IMR-90 (cell line): Measurements from ENCODE around the gene GNG7. TPM values are rescaled to one million over a fixed set of nuclear protein-coding genes. Genes with fewer than 3 reads are reported as not detected.

Source experiments
- ATAC-seq: fragments of 200-7000 bp; cut with Tn5 transposase; 2 replicates; pipeline ENCODE4 v1.9.1; 2020; ENCODE audit warnings: low read depth, mild to moderate bottlenecking, moderate library complexity
- BruUV-seq: library from RNA; stranded (reverse); fragments of 400-500 nt; replicated peaks from 2 replicates; lab custom pipeline; 2021; lab: Mats Ljungman, UMichigan
- CTCF ChIA-PET: fragments of 300-600 bp; formaldehyde crosslinking; extraction: SDS; loops from one replicate; lab custom pipeline; 2021; ENCODE audit warnings: antibody characterized with exemption; lab: Yijun Ruan, JAX
- POLR2A ChIA-PET: fragments of 300-600 bp; sonication (Branson Sonifier 250); formaldehyde crosslinking; loops from one replicate; lab custom pipeline; 2022; ENCODE audit warnings: antibody characterized with exemption; ENCODE audit not compliant: unreplicated experiment; lab: Charles Lee
- DNase-seq: peaks from one replicate; pipeline ENCODE4 v3.0.0; 2013
- H2AFZ ChIP-seq: replicated peaks from 2 replicates; pipeline ENCODE3; 2013; ENCODE audit warnings: low read length, mild to moderate bottlenecking; ENCODE audit not compliant: poor library complexity
- H2AK5ac ChIP-seq: 2 replicates; pipeline ENCODE4 v1.6.1; 2013; ENCODE audit warnings: low read depth, low read length, inconsistent platforms
- H2AK9ac ChIP-seq: replicated peaks from 2 replicates; pipeline ENCODE3; 2013; ENCODE audit warnings: mild to moderate bottlenecking, low read depth, low read length, moderate library complexity; ENCODE audit not compliant: poor library complexity
- H2BK120ac ChIP-seq: 2 replicates; pipeline ENCODE4 v1.6.1; 2013; ENCODE audit warnings: low read depth, low read length, inconsistent platforms
- H2BK15ac ChIP-seq: 3 replicates; pipeline ENCODE4 v1.6.1; 2013; ENCODE audit warnings: low read depth, low read length, inconsistent platforms
- H2BK20ac ChIP-seq: 2 replicates; pipeline ENCODE4 v1.6.1; 2013; ENCODE audit warnings: low read depth, mild to moderate bottlenecking, inconsistent platforms, low read length, moderate library complexity
- H2BK5ac ChIP-seq: 2 replicates; pipeline ENCODE4 v1.6.1; 2013; ENCODE audit warnings: mild to moderate bottlenecking, low read depth, low read length, inconsistent platforms; ENCODE audit not compliant: poor library complexity, severe bottlenecking
- H3K14ac ChIP-seq: replicated peaks from 2 replicates; pipeline ENCODE4 v1.6.1; 2013; ENCODE audit warnings: low read depth, low read length, inconsistent platforms
- H3K18ac ChIP-seq: 2 replicates; pipeline ENCODE4 v1.6.1; 2013; ENCODE audit warnings: low read depth, low read length, control low read depth
- H3K23ac ChIP-seq: 2 replicates; pipeline ENCODE4 v1.6.1; 2013; ENCODE audit warnings: low read depth, low read length, inconsistent platforms
- H3K27ac ChIP-seq: 2 replicates; pipeline ENCODE4 v1.5.1; 2013; ENCODE audit warnings: mild to moderate bottlenecking, control low read depth, low read length; ENCODE audit not compliant: insufficient read depth
- H3K27me3 ChIP-seq: 2 replicates; pipeline ENCODE4 v1.6.1; 2013; ENCODE audit warnings: low read length; ENCODE audit not compliant: control insufficient read depth, insufficient read depth
- H3K36me3 ChIP-seq: 2 replicates; pipeline ENCODE4 v1.6.1; 2013; ENCODE audit warnings: low read length, mixed read lengths; ENCODE audit not compliant: control insufficient read depth, insufficient read depth
- H3K4ac ChIP-seq: 2 replicates; pipeline ENCODE4 v1.6.1; 2013; ENCODE audit warnings: low read depth, low read length, inconsistent platforms
- H3K4me1 ChIP-seq: 2 replicates; pipeline ENCODE4 v1.6.1; 2013; ENCODE audit warnings: low read length, mixed read lengths; ENCODE audit not compliant: control insufficient read depth, insufficient read depth
- H3K4me2 ChIP-seq: 2 replicates; pipeline ENCODE4 v1.6.1; 2013; ENCODE audit warnings: low read depth, mild to moderate bottlenecking, control low read depth, low read length, moderate library complexity
- H3K4me3 ChIP-seq: 2 replicates; pipeline ENCODE4 v1.5.1; 2013; ENCODE audit warnings: low read depth, mild to moderate bottlenecking, control low read depth, low read length, moderate library complexity; ENCODE audit not compliant: insufficient read depth
- H3K56ac ChIP-seq: 2 replicates; pipeline ENCODE4 v1.6.1; 2013; ENCODE audit warnings: low read length, inconsistent platforms; ENCODE audit not compliant: insufficient read depth; ENCODE audit errors: extremely low read depth
- H3K79me1 ChIP-seq, 2 experiments: 2 replicates each; pipeline ENCODE4 v1.6.1; 2013; ENCODE audit warnings: low read length in 2 of 2, inconsistent platforms in 1 of 2, low read depth in 1 of 2
- H3K9ac ChIP-seq: 2 replicates; pipeline ENCODE4 v1.6.1; 2013; ENCODE audit warnings: low read depth, low read length, control low read depth
- H3K9me1 ChIP-seq: 2 replicates; pipeline ENCODE4 v1.6.1; 2013; ENCODE audit warnings: low read length, inconsistent platforms; ENCODE audit not compliant: insufficient read depth
- H3K9me3 ChIP-seq: 2 replicates; pipeline ENCODE4 v1.6.1; 2013; ENCODE audit warnings: low read length; ENCODE audit not compliant: control insufficient read depth, insufficient read depth
- H4K20me1 ChIP-seq: 2 replicates; pipeline ENCODE4 v1.6.1; 2013; ENCODE audit warnings: low read length, inconsistent platforms; ENCODE audit not compliant: insufficient read depth
- H4K5ac ChIP-seq: 2 replicates; pipeline ENCODE4 v1.6.1; 2013; ENCODE audit warnings: mild to moderate bottlenecking, low read depth, low read length, control low read depth
- H4K8ac ChIP-seq, 2 experiments: 2 replicates each; pipeline ENCODE4 v1.6.1; 2013; ENCODE audit warnings: low read depth in 2 of 2, low read length in 2 of 2, control low read depth in 1 of 2, inconsistent platforms in 1 of 2
- H4K91ac ChIP-seq: 2 replicates; pipeline ENCODE4 v1.6.1; 2013; ENCODE audit warnings: low read depth, low read length, inconsistent platforms; ENCODE audit not compliant: insufficient read depth
- BHLHE40 ChIP-seq: fragments of 150-350 bp; IDR thresholded peaks from 2 replicates; pipeline ENCODE4 v1.6.1; 2016; ENCODE audit warnings: mild to moderate bottlenecking, low read depth, low read length
- CEBPB ChIP-seq: IDR thresholded peaks from 2 replicates; pipeline ENCODE4 v1.6.1; 2012; ENCODE audit warnings: low read depth, low read length, improper control_type of control experiment
- CHD1 ChIP-seq: IDR thresholded peaks from 2 replicates; pipeline ENCODE4 v1.6.1; 2012; ENCODE audit warnings: low read depth, low read length, improper control_type of control experiment
- CTCF ChIP-seq: conservative IDR thresholded peaks from 2 replicates; pipeline ENCODE4 v1.5.1; 2012; ENCODE audit warnings: mild to moderate bottlenecking, low read depth, low read length, improper control_type of control experiment
- FOS ChIP-seq: fragments of 150-350 bp; IDR thresholded peaks from 2 replicates; pipeline ENCODE4 v1.6.1; 2016; ENCODE audit warnings: low read depth, low read length
- MAFK ChIP-seq: IDR thresholded peaks from 2 replicates; pipeline ENCODE4 v1.6.1; 2012; ENCODE audit warnings: low read depth, low read length, improper control_type of control experiment
- MAZ ChIP-seq: IDR thresholded peaks from 2 replicates; pipeline ENCODE4 v1.6.1; 2012; ENCODE audit warnings: low read depth, mild to moderate bottlenecking, low read length, improper control_type of control experiment, moderate library complexity, borderline replicate concordance
- MXI1 ChIP-seq: IDR thresholded peaks from 2 replicates; pipeline ENCODE4 v1.6.1; 2012; ENCODE audit warnings: low read depth, mild to moderate bottlenecking, low read length, moderate library complexity, borderline replicate concordance
- NFE2L2 ChIP-seq: fragments of 150-350 bp; IDR thresholded peaks from 2 replicates; pipeline ENCODE4 v1.6.1; 2016; ENCODE audit warnings: low read depth, mild to moderate bottlenecking, low read length
- POLR2A ChIP-seq: IDR thresholded peaks from 2 replicates; pipeline ENCODE4 v1.6.1; 2012; ENCODE audit warnings: mild to moderate bottlenecking, low read depth, low read length
- RAD21 ChIP-seq: IDR thresholded peaks from 2 replicates; pipeline ENCODE4 v1.6.1; 2012; ENCODE audit warnings: low read length, improper control_type of control experiment
- RCOR1 ChIP-seq: IDR thresholded peaks from 2 replicates; pipeline ENCODE4 v1.6.1; 2012; ENCODE audit warnings: mild to moderate bottlenecking, low read length, improper control_type of control experiment; ENCODE audit not compliant: insufficient replicate concordance
- RFX5 ChIP-seq: IDR thresholded peaks from 2 replicates; pipeline ENCODE4 v1.8.0; 2012; ENCODE audit warnings: low read depth, mild to moderate bottlenecking, low read length, moderate library complexity
- SMC3 ChIP-seq: fragments of 150-350 bp; IDR thresholded peaks from 2 replicates; pipeline ENCODE4 v1.6.1; 2016; ENCODE audit warnings: low read depth, mild to moderate bottlenecking, antibody characterized with exemption, low read length, moderate library complexity
- USF2 ChIP-seq: fragments of 150-350 bp; IDR thresholded peaks from 2 replicates; pipeline ENCODE4 v1.6.1; 2017; ENCODE audit warnings: mild to moderate bottlenecking, antibody characterized with exemption, low read length, low read depth
- WGBS, 2 experiments: methylation state at CpG; one replicate each; pipeline versions ENCODE4 v1.1.5 to v1.1.7; 2013; ENCODE audit warnings: missing lambda C conversion rate in 2 of 2; ENCODE audit not compliant: insufficient read length in 1 of 2; ENCODE audit errors: extremely low coverage in 2 of 2; 5-methylcytosine and 5-hydroxymethylcytosine counted together
- dilution Hi-C: fragments of 300-500 bp; cut with HindIII; formaldehyde crosslinking; loops from one replicate; pipeline ENCODE4 v1.14.3; 2018; ENCODE audit warnings: low sequenced_read_pairs; ENCODE audit not compliant: unreplicated experiment
- in situ Hi-C: fragments of 300-500 bp; cut with MboI; formaldehyde crosslinking; loops from 3 replicates; pipeline ENCODE4 v1.14.3; 2019; ENCODE audit warnings: low sequenced_read_pairs, inconsistent platforms, mixed read lengths
- intact Hi-C: fragments of 100-400 bp; cut with micrococcal nuclease; formaldehyde crosslinking; loops from 2 replicates; pipeline ENCODE4 v1.10.0; 2022
- polyA plus RNA-seq, 3 experiments: library from polyadenylated mRNA; depleted of rRNA; stranded (reverse); fragments of >200 nt; gene quantifications; 2 replicates each; pipeline ENCODE4 v1.2.3, GENCODE V29; 2012; ENCODE audit warnings: low replicate concordance in 1 of 3
- total RNA-seq: library from RNA; depleted of rRNA; stranded (reverse); fragments of >200 nt; gene quantifications from 2 replicates; pipeline ENCODE4 v1.2.3, GENCODE V29; 2012
- TF ChIP-seq, protein P1 (sequence below): fragments of 150-350 bp; IDR thresholded peaks from 2 replicates; pipeline ENCODE4 v1.6.1; 2016; ENCODE audit warnings: low read depth, mild to moderate bottlenecking, low read length, moderate library complexity, borderline replicate concordance

Gene GNG7
- total and polyA plus RNA-seq, 2 of the 4 experiments (the other 2 are of a cell fraction) = under 0.01 to 0.21 TPM

DNA sequence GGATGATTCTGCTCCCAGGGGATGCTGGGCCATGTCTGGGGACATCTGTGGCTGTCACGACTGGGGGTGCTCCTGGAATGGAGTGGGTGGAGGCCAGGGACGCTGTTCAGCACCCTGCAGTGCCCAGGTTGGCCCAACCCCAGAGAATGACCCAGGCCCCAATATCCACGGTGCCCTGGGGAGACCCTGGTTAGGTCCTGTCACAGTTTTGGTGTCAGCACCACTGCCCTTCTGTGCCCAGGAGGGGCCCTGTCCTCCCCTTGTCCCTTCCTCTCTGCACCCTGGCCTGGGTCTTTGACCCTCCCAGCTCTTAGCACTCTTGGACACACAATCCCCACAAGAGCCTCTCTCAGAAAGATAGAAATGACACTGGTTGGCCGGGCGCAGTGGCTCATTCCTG, 141.3 kb downstream of the GNG7 start:
- H3K4ac ChIP-seq = no peak overlapping the region
- no peak overlapping the region for H3K4me3 ChIP-seq
- H3K18ac ChIP-seq = no peak overlapping the region
- no peak overlapping the region for H2BK20ac ChIP-seq
- H3K9me1 ChIP-seq = peaks cover 4% of the 10 kb centered on the region
- H3K36me3 ChIP-seq = no peaks in the 10 kb centered on the region
- no peak for ATAC-seq
- H3K9me3 ChIP-seq = no peaks in the 10 kb centered on the region
- in situ Hi-C loops (no loop called here), intact Hi-C loops (no loop called here), dilution Hi-C loops (no loop called here)
- H3K56ac ChIP-seq = no peak overlapping the region
- H2BK120ac ChIP-seq = no peak overlapping the region
- H3K79me1 ChIP-seq = no peaks in the 10 kb centered on the region
- no peak overlapping the region for H4K91ac ChIP-seq
- no peaks in the 10 kb centered on the region for H3K4me1 ChIP-seq
- H3K9ac ChIP-seq = no peak overlapping the region
- no peak overlapping the region for H2BK15ac ChIP-seq
- no peak for DNase-seq
- H2AFZ ChIP-seq = no peak overlapping the region
- H3K14ac ChIP-seq = no peak overlapping the region
- H2BK5ac ChIP-seq = no peak overlapping the region
- H3K4me2 ChIP-seq = no peak overlapping the region
- H4K8ac ChIP-seq = no peak overlapping the region
- no peak overlapping the region for H3K27ac ChIP-seq
- TF ChIP-seq RCOR1 (no peak), NFE2L2 (no peak), BHLHE40 (no peak), FOS (no peak), CTCF (no peak), RFX5 (no peak), RAD21 (no peak), MXI1 (no peak), MAZ (no peak), USF2 (no peak), CEBPB (no peak), POLR2A (no peak), CHD1 (no peak), MAFK (no peak), SMC3 (no peak)
- TF ChIP-seq, protein P1, sequence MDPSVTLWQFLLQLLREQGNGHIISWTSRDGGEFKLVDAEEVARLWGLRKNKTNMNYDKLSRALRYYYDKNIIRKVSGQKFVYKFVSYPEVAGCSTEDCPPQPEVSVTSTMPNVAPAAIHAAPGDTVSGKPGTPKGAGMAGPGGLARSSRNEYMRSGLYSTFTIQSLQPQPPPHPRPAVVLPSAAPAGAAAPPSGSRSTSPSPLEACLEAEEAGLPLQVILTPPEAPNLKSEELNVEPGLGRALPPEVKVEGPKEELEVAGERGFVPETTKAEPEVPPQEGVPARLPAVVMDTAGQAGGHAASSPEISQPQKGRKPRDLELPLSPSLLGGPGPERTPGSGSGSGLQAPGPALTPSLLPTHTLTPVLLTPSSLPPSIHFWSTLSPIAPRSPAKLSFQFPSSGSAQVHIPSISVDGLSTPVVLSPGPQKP = no peak
- no TSS peak for BruUV-seq
- POLR2A ChIA-PET = interaction anchor here (0.6 kb wide), 1 partner anchor 19 kb away, joined by 4 read pairs; no protein-coding TSS in a partner anchor
- CTCF ChIA-PET = no interaction called here
- peaks cover 4% of the 10 kb centered on the region; the same call in 1 of the 2 replicates for H3K27me3 ChIP-seq
- H4K20me1 ChIP-seq = no peaks in the 10 kb centered on the region
- no peak overlapping the region for H2AK9ac ChIP-seq
- H3K23ac ChIP-seq = no peak overlapping the region
- no peak overlapping the region for H4K5ac ChIP-seq
- H2AK5ac ChIP-seq = no peak overlapping the region
- WGBS, 2 experiments = 72% methylated on average over 3 of the region's 5 CpGs; no CpG with 5 or more reads in 1 of the 2 experiments
